Erythroblast (primary cell): Measurements from ENCODE around the gene DMRTB1.

Experiments used
- DNase-seq, 2 experiments: peaks; one replicate each; lab custom pipeline; 2025; lab: John Stamatoyannopoulos, UW
- GATA1 ChIP-seq: IDR thresholded peaks from 2 replicates; pipeline ENCODE4 v1.6.1; 2011; ENCODE audit warnings: low read depth, mild to moderate bottlenecking, control low read depth, low read length, moderate library complexity
- POLR2A ChIP-seq: IDR thresholded peaks from 2 replicates; pipeline ENCODE4 v1.6.1; 2011; ENCODE audit warnings: mild to moderate bottlenecking, low read length

DMRTB1 gene

DNA sequence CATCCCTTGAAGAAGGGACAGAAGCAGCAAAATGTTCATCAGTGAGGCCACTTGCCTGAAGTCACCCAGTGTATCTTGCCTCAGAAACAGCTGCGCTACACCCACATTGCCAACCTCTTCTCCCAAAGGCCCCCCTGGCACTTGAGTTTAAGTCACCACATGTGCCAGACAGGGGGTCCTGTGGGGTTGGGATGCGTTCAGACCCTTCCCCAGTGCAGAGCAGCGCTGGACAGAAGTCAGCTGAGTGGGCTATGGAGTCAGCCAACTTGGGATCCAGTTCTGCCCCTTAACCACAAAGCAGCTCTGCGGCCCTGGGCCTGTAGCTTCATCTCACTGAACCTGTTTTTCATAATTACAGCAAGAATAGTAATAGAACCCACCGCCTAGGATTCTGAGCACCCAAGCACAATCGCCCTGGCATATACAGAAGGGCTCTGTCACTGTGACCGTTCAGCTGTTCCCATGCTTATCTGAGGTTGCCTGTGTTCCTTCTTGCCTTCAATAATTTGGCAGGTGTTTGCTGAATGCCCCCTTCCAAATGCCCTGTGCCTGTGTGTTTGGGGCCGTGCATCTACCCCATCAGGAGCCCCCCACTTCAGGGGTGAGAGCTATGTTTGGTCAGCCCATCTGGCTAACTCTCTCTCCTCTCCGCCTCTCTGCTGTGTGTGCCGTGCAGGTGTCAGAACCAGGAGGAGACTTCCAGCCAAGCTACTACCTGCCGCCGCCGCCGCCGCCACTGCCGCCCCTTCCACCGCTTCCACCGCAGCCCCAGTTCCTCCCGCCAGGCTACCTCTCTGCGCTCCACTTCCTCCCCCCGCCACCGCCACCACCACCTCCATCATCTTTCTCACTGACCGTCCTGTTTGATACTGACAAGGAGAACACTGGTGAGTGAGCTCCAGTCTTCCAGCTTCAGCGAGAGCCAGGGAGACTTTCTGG lies 5.0 kb downstream of the DMRTB1 start:
- no peak for DNase-seq
- TF ChIP-seq POLR2A (no peak), GATA1 (no peak)

DNA sequence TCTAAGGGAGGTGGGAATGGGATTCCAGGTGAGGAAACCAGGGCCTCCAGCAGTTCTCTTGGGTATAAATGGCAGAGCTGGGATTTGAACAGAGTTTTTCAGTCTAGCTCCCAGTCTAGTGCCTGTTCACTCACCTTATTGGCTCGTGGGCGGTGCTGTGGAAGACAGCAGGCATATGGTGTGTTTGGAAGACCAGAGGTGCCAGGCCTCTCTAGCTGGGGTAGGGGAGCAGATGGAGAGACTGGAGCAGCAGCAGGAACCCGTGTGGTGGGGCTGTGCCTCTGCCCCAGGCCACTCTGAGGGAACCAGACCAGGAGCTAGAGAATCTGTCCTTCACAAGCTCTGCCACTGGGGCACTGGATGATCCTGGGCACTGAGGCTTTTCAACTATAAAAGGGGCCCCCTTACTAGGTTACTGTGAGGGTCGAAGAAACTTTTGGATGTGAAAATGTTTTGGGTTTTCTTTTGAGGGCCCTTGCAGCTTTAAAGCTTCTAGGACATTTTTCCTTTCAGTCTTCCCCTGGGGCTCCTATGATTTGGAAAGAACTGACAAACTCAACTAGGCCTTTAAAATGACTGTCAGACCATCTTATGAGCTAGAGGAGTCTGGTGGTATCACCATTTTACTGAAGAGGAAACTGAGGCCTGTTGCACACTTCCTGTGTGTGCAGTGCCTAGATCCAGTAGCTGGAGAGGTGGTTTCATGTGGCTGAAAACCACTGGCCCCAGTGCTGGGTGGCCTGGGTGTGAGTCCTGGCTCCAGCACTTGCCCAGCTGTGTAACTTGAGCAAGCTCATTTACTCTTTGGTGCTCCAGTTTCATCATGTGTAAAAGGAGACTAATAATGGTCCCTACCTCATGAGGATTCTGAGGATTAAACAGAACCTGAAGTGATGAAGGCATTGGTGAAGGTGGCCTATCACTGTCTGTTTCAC lies 6.1 kb downstream of the DMRTB1 start:
- no peak for DNase-seq
- TF ChIP-seq GATA1: no peak
- TF ChIP-seq POLR2A: no peak

- DNase-seq: no peak
Observed at GRCh38 chr1:53467391-53467790, 8.2 kb downstream of the DMRTB1 start.

GRCh38 chr1:53468374-53468773 lies 9.2 kb downstream of the DMRTB1 start:
- no peak for TF ChIP-seq POLR2A
- no peak for TF ChIP-seq GATA1
- DNase-seq: no peak

More at GRCh38 chr1:53467391-53467790, 8.2 kb downstream of the DMRTB1 start:
- TF ChIP-seq GATA1 (no peak), POLR2A (no peak)

DNA sequence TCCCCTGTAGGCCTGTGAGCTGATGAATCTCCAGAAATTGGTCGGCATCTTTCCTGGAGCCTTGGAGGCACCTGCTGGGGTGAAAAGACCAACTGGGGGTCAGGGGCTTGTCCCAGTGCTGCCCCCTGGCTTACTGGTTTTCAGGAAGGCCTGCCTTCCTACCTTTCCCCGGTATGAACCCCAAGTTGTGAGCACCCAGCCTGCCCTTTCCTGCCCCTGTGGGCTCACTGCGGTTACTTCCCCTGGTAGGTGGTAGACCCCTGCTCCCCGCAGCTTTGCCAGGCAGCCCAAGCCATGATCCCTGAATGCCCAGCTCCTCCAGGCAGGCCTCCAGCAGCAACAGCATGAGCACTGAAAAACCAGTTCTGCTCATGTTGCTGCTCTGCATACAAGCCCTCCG lies 10.2 kb downstream of the DMRTB1 start:
- no peak for DNase-seq
- no peak for TF ChIP-seq POLR2A
- TF ChIP-seq GATA1: no peak

- peak; percentile 25 to 32 for DNase-seq
- TF ChIP-seq POLR2A (no peak), GATA1 (no peak)
Observed at GRCh38 chr1:53470155-53470554, 11.0 kb downstream of the DMRTB1 start.

- no peak for DNase-seq
- TF ChIP-seq GATA1 (no peak), POLR2A (no peak)
Observed at GRCh38 chr1:53470584-53470983, 11.4 kb downstream of the DMRTB1 start.

- no peak for DNase-seq
- TF ChIP-seq POLR2A: no peak
Observed at GRCh38 chr1:53471000-53471399, 11.8 kb downstream of the DMRTB1 start.

GRCh38 chr1:53473463-53473862 lies 14.3 kb downstream of the DMRTB1 start:
- TF ChIP-seq POLR2A: no peak
- TF ChIP-seq GATA1: no peak
- no peak for DNase-seq

GRCh38 chr1:53475664-53476063 lies 16.5 kb downstream of the DMRTB1 start:
- TF ChIP-seq POLR2A (no peak), GATA1 (no peak)
- DNase-seq: no peak

GRCh38 chr1:53476579-53476978 lies 17.4 kb downstream of the DMRTB1 start:
- no peak for DNase-seq
- no peak for TF ChIP-seq POLR2A
- TF ChIP-seq GATA1: no peak

DNA sequence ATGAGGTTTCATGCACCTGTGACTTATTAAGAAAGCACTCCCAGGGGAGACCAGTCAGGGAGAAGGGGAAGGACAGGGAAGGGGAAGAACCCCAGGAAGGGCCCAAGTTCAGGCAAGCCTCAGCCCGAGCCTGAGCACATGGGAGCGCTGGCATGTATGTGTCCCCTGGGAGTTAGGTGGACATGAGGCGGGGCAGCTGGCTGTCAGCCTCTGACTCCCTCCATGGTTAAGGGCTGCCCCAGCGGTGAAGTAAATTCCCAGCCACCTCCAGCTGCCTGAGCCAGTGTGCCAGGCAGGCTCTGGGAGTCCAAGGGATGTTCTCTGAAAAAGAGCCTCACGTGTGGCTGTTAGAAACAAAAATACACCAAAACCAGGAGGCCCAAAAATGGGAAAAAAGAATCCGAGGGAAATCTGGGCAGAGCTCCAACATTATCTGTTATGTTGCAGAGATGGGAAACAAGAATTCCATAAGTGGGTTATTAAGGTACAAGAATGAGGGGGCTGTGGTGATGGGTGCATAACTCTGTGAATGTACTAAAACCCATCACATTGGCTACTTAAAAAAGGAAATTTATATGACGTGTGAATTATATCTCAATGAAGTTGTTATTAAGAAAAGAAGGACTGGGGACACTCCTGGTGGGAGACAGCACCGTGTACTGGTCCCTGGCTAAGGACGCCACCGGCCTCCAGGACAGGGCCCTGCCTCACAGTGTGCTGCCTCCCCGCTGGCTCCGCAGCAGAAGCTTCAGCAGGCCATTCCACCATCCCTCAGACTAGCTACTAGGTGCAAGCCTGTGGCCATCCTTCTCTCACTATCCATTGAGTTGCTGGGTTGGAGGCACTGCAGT lies 18.7 kb downstream of the DMRTB1 start:
- no peak for DNase-seq
- TF ChIP-seq GATA1 (no peak), POLR2A (no peak)

DNA sequence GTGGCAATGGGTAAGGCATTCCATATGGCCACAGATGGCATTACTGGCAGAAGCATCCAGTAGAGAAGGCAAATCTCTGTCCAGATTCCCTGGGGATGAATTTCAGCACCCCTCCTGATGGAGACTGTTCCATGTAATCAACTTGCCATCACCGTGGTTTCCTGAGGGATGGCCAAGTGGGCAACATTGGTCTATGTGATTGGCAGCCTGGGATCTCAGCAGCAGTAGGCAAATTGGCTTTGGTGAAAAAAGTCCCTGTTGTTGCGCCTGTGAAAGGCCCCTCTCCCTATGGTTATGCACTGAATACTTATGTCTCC lies 19.3 kb downstream of the DMRTB1 start:
- TF ChIP-seq GATA1 (no peak), POLR2A (no peak)

GRCh38 chr1:53480678-53481077 lies 21.5 kb downstream of the DMRTB1 start:
- TF ChIP-seq GATA1: no peak
- TF ChIP-seq POLR2A: no peak
- DNase-seq: no peak

More for the DNA sequence above, 19.3 kb downstream of the DMRTB1 start:
- DNase-seq: no peak
